PC-9 (cell line): ENCODE data around the gene BICDL2. TPM values are rescaled to one million over a fixed set of nuclear protein-coding genes. Genes with fewer than 3 reads are reported as not detected.

Experiments
- BruUV-seq: library from RNA; stranded (reverse); fragments of 400-500 nt; replicated peaks from 2 replicates; lab custom pipeline; 2021; lab: Mats Ljungman, UMichigan
- CTCF ChIA-PET: fragments of 300-600 bp; sonication (Branson Sonifier 250); formaldehyde crosslinking; loops from one replicate; lab custom pipeline; 2022; ENCODE audit warnings: antibody characterized with exemption; lab: Charles Lee
- POLR2A ChIA-PET: fragments of 300-600 bp; sonication (Branson Sonifier 250); formaldehyde crosslinking; loops from one replicate; lab custom pipeline; 2022; ENCODE audit warnings: antibody characterized with exemption; ENCODE audit not compliant: unreplicated experiment; lab: Charles Lee
- DNase-seq, 2 experiments: peaks; one replicate each; pipeline versions ENCODE4 v3.0.0 to v3.0.0-alpha.2; 2015 to 2022; ENCODE audit warnings: mixed read lengths in 1 of 2
- H2AFZ ChIP-seq: fragments of 200-600 bp; sonication (generic); 2 replicates; pipeline ENCODE4 v1.8.1; 2017; ENCODE audit warnings: antibody characterized with exemption
- H3F3A ChIP-seq: fragments of 200-600 bp; sonication (generic); 2 replicates; pipeline ENCODE4 v1.8.1; 2017; ENCODE audit warnings: antibody characterized with exemption, mild to moderate bottlenecking, low read depth; ENCODE audit not compliant: insufficient read depth
- H3K27ac ChIP-seq: fragments of 200-600 bp; sonication (generic); 2 replicates; pipeline ENCODE4 v1.6.1; 2016; ENCODE audit warnings: mixed run types
- H3K27me3 ChIP-seq: fragments of 200-600 bp; sonication (generic); 2 replicates; pipeline ENCODE4 v1.6.1; 2016; ENCODE audit warnings: low read depth, mixed run types; ENCODE audit not compliant: insufficient read depth
- H3K36me3 ChIP-seq: fragments of 200-600 bp; sonication (generic); 2 replicates; pipeline ENCODE4 v1.6.1; 2016; ENCODE audit warnings: low read depth, mixed run types
- H3K4me1 ChIP-seq: fragments of 200-600 bp; sonication (generic); replicated peaks from 2 replicates; pipeline ENCODE4 v1.6.1; 2016; ENCODE audit warnings: mixed run types; ENCODE audit not compliant: insufficient read depth
- H3K4me2 ChIP-seq: fragments of 200-600 bp; sonication (generic); 2 replicates; pipeline ENCODE4 v1.6.1; 2017; ENCODE audit warnings: mixed run types
- H3K4me3 ChIP-seq: fragments of 200-600 bp; sonication (generic); 2 replicates; pipeline ENCODE4 v1.6.1; 2016; ENCODE audit warnings: mixed run types
- H3K79me2 ChIP-seq: fragments of 200-600 bp; sonication (generic); 2 replicates; pipeline ENCODE4 v1.6.1; 2017; ENCODE audit warnings: low read depth, mixed run types
- H3K9me2 ChIP-seq: fragments of 200-600 bp; sonication (generic); 2 replicates; pipeline ENCODE4 v1.8.1; 2017; ENCODE audit warnings: mild to moderate bottlenecking; ENCODE audit not compliant: insufficient read depth
- H3K9me3 ChIP-seq: fragments of 200-600 bp; sonication (generic); 2 replicates; pipeline ENCODE4 v1.8.1; 2016; ENCODE audit warnings: low read depth; ENCODE audit not compliant: insufficient read depth
- H4K20me1 ChIP-seq: fragments of 200-600 bp; sonication (generic); 2 replicates; pipeline ENCODE4 v1.8.1; 2017; ENCODE audit not compliant: insufficient read depth
- CTCF ChIP-seq: fragments of 200-600 bp; sonication (generic); conservative IDR thresholded peaks from 2 replicates; pipeline ENCODE4 v1.6.1; 2017; ENCODE audit warnings: mixed run types, antibody characterized with exemption, mild to moderate bottlenecking, moderate library complexity
- EZH2 ChIP-seq: fragments of 200-600 bp; sonication (generic); IDR thresholded peaks from 2 replicates; pipeline ENCODE4 v1.8.0; 2017; ENCODE audit warnings: antibody characterized with exemption, low read depth
- intact Hi-C: fragments of 100-400 bp; cut with micrococcal nuclease; formaldehyde crosslinking; loops from one replicate; pipeline ENCODE4 v1.10.0; 2022; ENCODE audit not compliant: unreplicated experiment
- total RNA-seq: library from RNA; stranded (reverse); gene quantifications from 2 replicates; pipeline ENCODE4 v1.2.3, GENCODE V29; 2021

Gene BICDL2
- total RNA-seq, 1 experiment from 2014 or later: 57.9 TPM

GRCh38 chr16:3049921-3050481 is 13.3 kb upstream of the BICDL2 start:
- Histone ChIP-seq H3K9me2 (no peaks in the 10 kb centered on the region), H3K27ac (no peak overlapping the region), H3K4me2 (no peak overlapping the region), H3K4me3 (no peak overlapping the region), H3K27me3 (no peaks in the 10 kb centered on the region), H3K36me3 (no peaks in the 10 kb centered on the region), H2AFZ (no peak overlapping the region), H3K9me3 (no peaks in the 10 kb centered on the region), H3K4me1 (peaks cover 4% of the 10 kb centered on the region; the same call in 1 of the 2 replicates), H3F3A (peaks cover under 1% of the 10 kb centered on the region; the same call in 1 of the 2 replicates), H3K79me2 (no peaks in the 10 kb centered on the region), H4K20me1 (no peaks in the 10 kb centered on the region)
- TF ChIP-seq CTCF (no peak), EZH2 (no peak)
- no TSS peak for BruUV-seq
- DNase-seq: no peak
- ChIA-PET CTCF (no interaction called here), POLR2A (no interaction called here)
- intact Hi-C loops: no loop called here

- Histone ChIP-seq H3K9me2 (no peaks in the 10 kb centered on the region), H3K27me3 (no peaks in the 10 kb centered on the region), H4K20me1 (no peaks in the 10 kb centered on the region), H3K79me2 (no peaks in the 10 kb centered on the region), H3K4me2 (no peak overlapping the region), H3K27ac (no peak overlapping the region), H2AFZ (no peak overlapping the region), H3F3A (peaks cover 15% of the 10 kb centered on the region; the same call in 1 of the 2 replicates), H3K9me3 (no peaks in the 10 kb centered on the region), H3K36me3 (no peaks in the 10 kb centered on the region), H3K4me3 (no peak overlapping the region), H3K4me1 (peaks cover 8% of the 10 kb centered on the region; the same call in 1 of the 2 replicates)
- no peak for TF ChIP-seq CTCF
- no peak for TF ChIP-seq EZH2
- ChIA-PET POLR2A (interaction anchor here (0.6 kb wide), 2 partner anchors 26 to 53 kb away, joined by 4 to 5 read pairs; no protein-coding TSS in a partner anchor), CTCF (no interaction called here)
- BruUV-seq: no TSS peak
- no peak for DNase-seq
- intact Hi-C loops: no loop called here
Measured at GRCh38 chr16:3047387-3047720, 10.6 kb upstream of the BICDL2 start.

- Histone ChIP-seq H3K4me2 (no peak overlapping the region), H3K79me2 (no peaks in the 10 kb centered on the region), H2AFZ (no peak overlapping the region), H3K9me3 (no peaks in the 10 kb centered on the region), H3K9me2 (no peaks in the 10 kb centered on the region), H3K4me3 (no peak overlapping the region; the same call in 1 of the 2 replicates), H3K36me3 (no peaks in the 10 kb centered on the region), H3F3A (peaks cover 15% of the 10 kb centered on the region; the same call in 1 of the 2 replicates), H3K4me1 (peaks cover 8% of the 10 kb centered on the region; the same call in 1 of the 2 replicates), H3K27ac (no peak overlapping the region), H3K27me3 (no peaks in the 10 kb centered on the region), H4K20me1 (no peaks in the 10 kb centered on the region)
- CTCF ChIA-PET: no interaction called here
- POLR2A ChIA-PET: interaction anchor here (0.6 kb wide), 1 partner anchor 52 kb away, joined by 4 read pairs; no protein-coding TSS in a partner anchor
- BruUV-seq: no TSS peak
- TF ChIP-seq CTCF: no peak
- no peak for TF ChIP-seq EZH2
- intact Hi-C loops: no loop called here
- DNase-seq: no peak
Measured at GRCh38 chr16:3046641-3047386, 10.1 kb upstream of the BICDL2 start.
